HEK293 (cell line): ENCODE results near the gene NTNG1.

ENCODE experiments used
- CTCF ChIA-PET: fragments of 350-600 bp; formaldehyde crosslinking; extraction: SDS; loops from one replicate; lab custom pipeline; 2021; ENCODE audit warnings: antibody characterized with exemption; lab: Yijun Ruan, JAX
- POLR2A ChIA-PET: fragments of 300-600 bp; formaldehyde crosslinking; extraction: SDS; loops from one replicate; lab custom pipeline; 2020; ENCODE audit warnings: antibody characterized with exemption, inconsistent platforms; lab: Yijun Ruan, JAX
- H3K27ac ChIP-seq: fragments of 200-500 bp; sonication (Bioruptor generic); 2 replicates; pipeline ENCODE4 v1.5.1; 2014; ENCODE audit warnings: low read depth, low read length, control low read depth, inconsistent platforms; ENCODE audit errors: extremely low read depth
- H3K36me3 ChIP-seq, 2 experiments: fragments of 200-500 bp in 1 of 2; sonication (Bioruptor generic) in 1 of 2; 1 replicate in 1 of 2; 2 replicates in 1 of 2; pipeline ENCODE4 v1.5.1; 2014 to 2017; ENCODE audit warnings: inconsistent platforms in 2 of 2, low read length in 2 of 2; ENCODE audit not compliant: control insufficient read depth in 2 of 2, insufficient read depth in 1 of 2
- H3K4me1 ChIP-seq: fragments of 200-500 bp; sonication (Bioruptor generic); 2 replicates; pipeline ENCODE4 v1.5.1; 2014; ENCODE audit warnings: mild to moderate bottlenecking, low read length, inconsistent platforms; ENCODE audit not compliant: control insufficient read depth, insufficient read depth
- H3K4me3 ChIP-seq: 2 replicates; pipeline ENCODE4 v1.5.1; 2011; ENCODE audit warnings: low read depth, mild to moderate bottlenecking, control low read depth, low read length, moderate library complexity
- H3K9me3 ChIP-seq: fragments of 200-500 bp; sonication (Bioruptor generic); 2 replicates; pipeline ENCODE4 v1.5.1; 2014; ENCODE audit warnings: low read depth, low read length, inconsistent platforms; ENCODE audit not compliant: control insufficient read depth, insufficient read depth
- BCL11B ChIP-seq: fragments of 450-650 bp; formaldehyde crosslinking; IDR thresholded peaks from 2 replicates; pipeline ENCODE4 v1.5.1; 2016; ENCODE audit warnings: low read depth, missing biosample characterization, missing genetic modification characterization
- CTCF ChIP-seq: fragments of 450-650 bp; formaldehyde crosslinking; IDR thresholded peaks from 2 replicates; pipeline ENCODE4 v1.5.1; 2016; ENCODE audit warnings: missing biosample characterization, missing genetic modification characterization
- EGR2 ChIP-seq: fragments of 450-650 bp; formaldehyde crosslinking; IDR thresholded peaks from 2 replicates; pipeline ENCODE4 v1.5.1; 2016; ENCODE audit warnings: low read depth, missing biosample characterization, missing genetic modification characterization
- MZF1 ChIP-seq: fragments of 450-650 bp; formaldehyde crosslinking; IDR thresholded peaks from 2 replicates; pipeline ENCODE4 v1.5.1; 2017; ENCODE audit warnings: missing biosample characterization, missing genetic modification characterization, borderline replicate concordance
- PATZ1 ChIP-seq: fragments of 450-650 bp; formaldehyde crosslinking; IDR thresholded peaks from 2 replicates; pipeline ENCODE4 v1.5.1; 2016; ENCODE audit warnings: missing biosample characterization, missing genetic modification characterization
- PRDM1 ChIP-seq: fragments of 450-650 bp; formaldehyde crosslinking; IDR thresholded peaks from 2 replicates; pipeline ENCODE4; 2016; ENCODE audit warnings: missing biosample characterization, missing genetic modification characterization
- ZBTB10 ChIP-seq: fragments of 450-650 bp; formaldehyde crosslinking; IDR thresholded peaks from 2 replicates; pipeline ENCODE4 v1.5.1; 2016; ENCODE audit warnings: missing biosample characterization, missing genetic modification characterization
- ZNF148 ChIP-seq: fragments of 450-650 bp; formaldehyde crosslinking; IDR thresholded peaks from 2 replicates; pipeline ENCODE4 v1.5.0; 2017; ENCODE audit warnings: missing biosample characterization, missing genetic modification characterization, borderline replicate concordance
- ZNF354C ChIP-seq: fragments of 450-650 bp; formaldehyde crosslinking; IDR thresholded peaks from 2 replicates; pipeline ENCODE4 v1.5.1; 2016; ENCODE audit warnings: missing biosample characterization, missing genetic modification characterization, low read depth, borderline replicate concordance
- ZNF391 ChIP-seq: fragments of 450-650 bp; formaldehyde crosslinking; IDR thresholded peaks from 2 replicates; pipeline ENCODE4 v1.5.1; 2016; ENCODE audit warnings: low read depth, missing biosample characterization, missing genetic modification characterization, borderline replicate concordance
- ZNF658 ChIP-seq: fragments of 450-650 bp; formaldehyde crosslinking; IDR thresholded peaks from 2 replicates; pipeline ENCODE4; 2016; ENCODE audit warnings: missing biosample characterization, missing genetic modification characterization
- ZNF670 ChIP-seq: fragments of 450-650 bp; formaldehyde crosslinking; IDR thresholded peaks from 2 replicates; pipeline ENCODE4 v1.5.1; 2016; ENCODE audit warnings: missing biosample characterization, missing genetic modification characterization, low read depth
- TF ChIP-seq, protein P1 (sequence below): fragments of 450-650 bp; formaldehyde crosslinking; IDR thresholded peaks from 2 replicates; pipeline ENCODE4 v1.5.1; 2016; ENCODE audit warnings: missing biosample characterization, missing genetic modification characterization
- TF ChIP-seq, protein P2 (sequence below): fragments of 450-650 bp; formaldehyde crosslinking; IDR thresholded peaks from 2 replicates; pipeline ENCODE4 v1.5.1; 2017; ENCODE audit warnings: missing biosample characterization, mild to moderate bottlenecking, missing genetic modification characterization, moderate library complexity

NTNG1 gene

DNA sequence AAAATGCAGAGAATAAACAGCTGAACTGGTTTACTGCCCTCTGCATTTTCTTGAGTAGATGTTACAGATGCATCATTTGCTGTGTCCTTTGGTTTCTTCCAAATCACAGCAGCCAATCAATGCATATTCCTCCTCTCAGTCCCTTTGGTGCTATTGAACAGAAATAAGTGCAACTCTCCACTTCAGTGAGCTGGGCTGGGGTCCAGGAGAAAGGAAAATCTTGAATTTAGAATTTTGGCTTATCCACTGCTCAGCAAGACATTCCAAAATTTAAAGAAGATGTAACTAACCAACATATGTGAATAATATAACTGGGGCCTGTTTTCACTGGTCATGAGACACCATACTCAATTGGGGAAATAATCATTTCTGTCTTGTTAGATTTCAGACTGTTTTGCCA, 45.2 kb upstream of the NTNG1 start (continued):
- TF ChIP-seq ZNF148: no peak
- no peak for TF ChIP-seq CTCF
- no peak for TF ChIP-seq BCL11B (tag by site-specific recombination)

- no peak overlapping the region for H3K27ac ChIP-seq
- H3K36me3 ChIP-seq: no peaks in the 10 kb centered on the region
- CTCF ChIA-PET: no interaction called here
Observed at GRCh38 chr1:107096690-107097089, 44.1 kb upstream of the NTNG1 start.

More at GRCh38 chr1:107096690-107097089, 44.1 kb upstream of the NTNG1 start:
- no peak for TF ChIP-seq PATZ1 (tag by site-specific recombination)
- no peak for TF ChIP-seq ZNF391 (tag by site-specific recombination)
- TF ChIP-seq ZNF670 (tag by site-specific recombination): no peak
- TF ChIP-seq, protein P1, sequence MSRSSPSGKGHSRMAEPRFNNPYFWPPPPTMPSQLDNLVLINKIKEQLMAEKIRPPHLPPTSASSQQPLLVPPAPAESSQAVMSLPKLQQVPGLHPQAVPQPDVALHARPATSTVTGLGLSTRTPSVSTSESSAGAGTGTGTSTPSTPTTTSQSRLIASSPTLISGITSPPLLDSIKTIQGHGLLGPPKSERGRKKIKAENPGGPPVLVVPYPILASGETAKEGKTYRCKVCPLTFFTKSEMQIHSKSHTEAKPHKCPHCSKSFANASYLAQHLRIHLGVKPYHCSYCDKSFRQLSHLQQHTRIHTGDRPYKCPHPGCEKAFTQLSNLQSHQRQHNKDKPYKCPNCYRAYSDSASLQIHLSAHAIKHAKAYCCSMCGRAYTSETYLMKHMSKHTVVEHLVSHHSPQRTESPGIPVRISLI (tag by site-specific recombination): no peak
- no peak for TF ChIP-seq PRDM1 (tag by site-specific recombination)
- TF ChIP-seq, protein P2, sequence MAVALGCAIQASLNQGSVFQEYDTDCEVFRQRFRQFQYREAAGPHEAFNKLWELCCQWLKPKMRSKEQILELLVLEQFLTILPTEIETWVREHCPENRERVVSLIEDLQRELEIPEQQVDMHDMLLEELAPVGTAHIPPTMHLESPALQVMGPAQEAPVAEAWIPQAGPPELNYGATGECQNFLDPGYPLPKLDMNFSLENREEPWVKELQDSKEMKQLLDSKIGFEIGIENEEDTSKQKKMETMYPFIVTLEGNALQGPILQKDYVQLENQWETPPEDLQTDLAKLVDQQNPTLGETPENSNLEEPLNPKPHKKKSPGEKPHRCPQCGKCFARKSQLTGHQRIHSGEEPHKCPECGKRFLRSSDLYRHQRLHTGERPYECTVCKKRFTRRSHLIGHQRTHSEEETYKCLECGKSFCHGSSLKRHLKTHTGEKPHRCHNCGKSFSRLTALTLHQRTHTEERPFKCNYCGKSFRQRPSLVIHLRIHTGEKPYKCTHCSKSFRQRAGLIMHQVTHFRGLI (tag by site-specific recombination): no peak
- TF ChIP-seq MZF1 (tag by site-specific recombination): no peak
- no peak for TF ChIP-seq EGR2 (tag by site-specific recombination)
- TF ChIP-seq ZNF354C (tag by site-specific recombination): no peak
- TF ChIP-seq ZBTB10 (tag by site-specific recombination): no peak
- TF ChIP-seq ZNF658 (tag by site-specific recombination): no peak
- H3K9me3 ChIP-seq: no peaks in the 10 kb centered on the region
- no peaks in the 10 kb centered on the region for H3K4me1 ChIP-seq
- no peak overlapping the region for H3K4me3 ChIP-seq
- POLR2A ChIA-PET: no interaction called here
